GM18909 (cell line): ENCODE data around the gene RHBDL3.
"Not testable (repeated sequence)": the region's sequence is repeated elsewhere in the genome, so short reads cannot be mapped to it uniquely, and the experiment has no call there.

Experiments used
- ATAC-seq: cut with Tn5 transposase; IDR thresholded peaks from one replicate; pipeline ENCODE4 v1.9.1; 2021; ENCODE audit warnings: mild to moderate bottlenecking; ENCODE audit not compliant: unreplicated experiment, poor library complexity

The RHBDL3 gene

DNA sequence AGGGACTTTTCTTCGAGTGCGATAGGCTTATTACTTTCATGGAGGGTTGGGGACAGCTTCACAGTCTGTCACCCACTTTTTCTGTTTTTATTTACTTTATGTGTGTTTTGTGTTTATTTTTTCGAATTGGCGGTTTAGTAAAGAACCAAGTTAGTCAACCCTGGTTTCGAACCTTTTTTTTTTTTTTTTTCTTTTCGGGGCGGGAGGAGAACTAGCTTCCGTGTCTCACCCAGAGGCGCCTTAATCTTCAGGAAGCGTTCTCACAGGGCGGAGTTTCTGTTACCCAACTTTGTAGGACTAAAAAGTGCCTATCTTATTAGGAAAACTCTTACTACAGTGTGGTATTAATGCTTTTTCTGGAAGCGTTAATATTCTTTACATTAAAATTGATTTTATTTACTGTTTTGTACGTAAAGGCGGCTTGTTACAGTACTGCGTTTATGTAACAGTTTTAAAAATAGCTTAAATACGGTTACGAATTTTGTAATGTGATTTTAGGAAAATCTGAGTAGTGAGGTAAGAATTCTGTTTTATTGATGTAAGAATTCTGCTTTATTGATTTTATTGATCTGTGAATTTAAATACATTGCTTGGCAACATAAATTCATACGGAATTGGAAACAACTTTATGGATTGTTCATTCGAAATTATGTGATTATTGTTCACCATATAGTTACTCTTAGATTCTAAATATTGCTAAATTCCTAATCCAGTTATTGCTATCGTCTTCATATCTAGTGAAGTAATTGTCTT is 85.2 kb downstream of the RHBDL3 start:
- peak; percentile 25 for ATAC-seq

DNA sequence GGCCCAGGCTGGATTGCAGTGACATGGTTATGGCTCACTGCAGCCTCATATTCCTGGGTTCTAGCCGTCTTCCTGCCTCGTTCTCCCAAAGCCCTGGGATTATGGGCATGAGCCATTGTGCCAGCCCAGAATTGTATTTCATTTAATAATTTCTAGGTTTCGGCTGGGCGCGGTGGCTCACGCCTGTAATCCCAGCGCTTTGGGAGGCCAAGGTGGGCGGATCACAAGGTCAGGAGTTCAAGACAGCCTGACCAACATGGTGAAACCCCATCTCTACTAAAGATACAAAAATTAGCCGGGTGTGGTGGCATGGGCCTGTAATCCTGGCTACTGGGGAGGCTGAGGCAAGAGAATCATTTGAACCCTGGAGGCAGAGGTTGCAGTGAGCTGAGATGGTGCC is 87.1 kb downstream of the RHBDL3 start:
- not testable (repeated sequence) for ATAC-seq

DNA sequence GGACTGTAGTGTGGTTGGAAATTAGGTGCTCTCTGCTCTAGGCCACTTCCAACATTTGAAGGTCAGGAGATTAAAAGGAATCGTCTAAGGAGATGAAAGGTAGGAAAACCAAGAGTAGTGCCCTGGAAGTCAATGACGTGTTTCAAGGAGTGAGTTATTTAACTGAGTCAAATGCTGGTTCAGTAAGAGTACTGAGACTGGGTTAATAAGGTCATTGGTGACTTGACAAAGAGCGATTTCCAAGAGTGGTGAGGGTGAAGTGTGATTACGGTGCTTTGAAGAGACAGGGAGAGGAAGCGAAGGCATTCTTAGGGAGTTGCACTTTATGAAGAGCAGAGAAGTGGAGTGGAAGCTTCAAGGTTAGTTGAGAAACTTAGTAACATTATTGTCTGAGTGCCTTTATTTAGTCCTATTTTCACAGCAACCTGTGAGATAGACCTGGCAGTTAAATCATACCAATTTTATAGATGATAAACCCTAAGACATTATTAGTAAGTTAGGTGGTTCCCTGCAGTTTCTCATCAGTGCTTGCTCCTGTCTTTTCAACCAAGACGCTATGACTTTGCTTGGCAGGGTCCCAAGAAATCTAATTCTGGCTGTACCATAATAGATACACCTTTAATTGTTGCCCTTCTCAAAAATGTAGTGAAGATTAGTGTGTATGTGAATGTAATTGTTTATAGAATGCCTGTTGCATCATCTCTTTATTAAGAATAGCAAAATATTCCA is 90.2 kb downstream of the RHBDL3 start:
- ATAC-seq, result no peak

DNA sequence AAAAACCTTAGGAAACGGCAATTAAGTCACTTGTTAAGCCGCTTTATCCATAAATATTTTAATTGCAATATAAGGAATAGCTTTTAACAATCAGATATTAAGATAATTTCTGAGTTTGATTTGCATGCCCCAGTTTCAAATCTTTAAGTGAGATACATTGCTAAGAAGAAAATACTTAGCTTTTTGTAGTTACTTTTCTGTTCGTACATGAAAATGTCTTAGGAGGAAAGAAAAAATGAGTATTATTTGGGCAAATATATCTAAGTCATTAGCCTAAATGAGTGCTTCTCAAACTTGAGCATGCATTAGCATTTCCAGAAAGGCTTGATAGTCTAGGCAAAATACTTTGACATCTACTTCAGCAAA is 90.7 kb downstream of the RHBDL3 start:
- ATAC-seq, result no peak

DNA sequence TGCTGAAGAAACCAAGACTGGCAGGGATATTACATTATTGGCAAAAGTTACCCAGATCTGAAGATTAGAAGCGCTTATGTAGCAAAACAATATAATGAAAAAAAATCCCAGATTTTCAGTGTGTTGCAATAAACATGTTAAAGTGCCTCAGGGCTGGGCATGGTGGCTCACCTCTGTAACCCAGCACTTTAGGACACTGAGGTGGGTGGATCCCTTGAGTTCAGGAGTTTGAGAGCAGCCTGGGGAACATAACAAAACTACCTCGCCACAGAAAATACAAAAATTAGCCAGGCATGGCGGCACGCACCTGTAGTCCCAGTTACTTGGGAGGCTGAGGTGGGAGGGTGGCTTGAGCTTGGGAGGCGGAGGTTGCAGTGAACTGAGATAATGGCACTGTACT is 91.1 kb downstream of the RHBDL3 start:
- ATAC-seq, result no peak

DNA sequence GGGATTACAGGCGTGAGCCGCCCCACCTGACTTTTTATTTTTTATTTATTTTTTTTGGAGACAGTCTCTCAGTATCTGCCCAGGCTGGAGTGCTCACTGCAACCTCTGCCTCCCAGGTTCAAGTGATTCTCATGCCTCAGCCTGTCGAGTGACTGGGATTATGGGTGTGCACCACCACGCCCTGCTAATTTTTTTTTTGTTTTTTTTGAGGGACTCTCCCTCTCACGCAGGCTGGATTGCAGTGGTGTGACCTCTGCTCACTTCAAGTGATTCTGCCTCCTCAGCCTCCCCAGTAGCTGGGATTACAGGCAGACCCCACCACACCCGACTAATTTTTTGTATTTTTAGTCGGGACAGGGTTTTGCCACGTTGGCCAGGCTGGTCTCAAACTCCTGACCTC is 92.0 kb downstream of the RHBDL3 start:
- no peak for ATAC-seq

DNA sequence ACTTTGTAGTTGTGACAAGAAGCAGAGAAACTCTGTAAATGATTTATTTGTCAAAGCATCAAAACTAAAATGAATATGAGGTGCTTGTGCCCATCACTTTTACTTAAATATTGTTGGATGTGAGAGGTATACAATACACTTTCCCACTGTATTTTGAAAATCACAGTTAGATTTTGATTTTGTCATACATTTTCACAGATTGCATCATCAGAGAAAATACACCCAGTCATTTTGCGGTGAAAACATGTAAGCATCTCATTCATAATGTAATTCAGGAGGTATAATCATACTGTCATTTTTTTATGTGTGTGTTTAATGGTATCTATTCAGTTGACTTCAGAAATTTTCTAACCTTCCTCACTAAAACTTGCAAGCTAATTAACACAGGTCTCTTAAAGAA is 95.6 kb downstream of the RHBDL3 start:
- ATAC-seq, result no peak

DNA sequence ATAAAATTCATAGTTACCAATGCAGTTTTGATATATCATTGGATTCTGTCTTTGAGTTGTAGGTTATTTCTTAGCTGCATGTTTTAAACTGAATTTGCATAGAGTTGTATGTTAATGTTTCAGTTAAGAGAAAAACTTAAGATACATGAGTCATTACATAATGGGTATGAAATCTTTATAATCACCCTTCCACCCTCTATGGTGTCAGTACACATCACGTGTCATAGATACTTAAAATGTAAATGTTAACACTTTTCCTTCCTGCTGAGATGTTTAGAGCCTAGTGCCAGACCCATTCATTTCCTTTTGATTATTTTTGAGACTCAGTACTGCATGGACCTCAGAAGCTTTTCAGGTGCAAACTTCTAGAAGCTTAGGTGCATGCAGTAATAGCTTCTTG is 104.8 kb downstream of the RHBDL3 start:
- ATAC-seq, result no peak
